GM12865 (cell line): ENCODE results near the gene WBP11.
A peak's percentile ranks its signal among the peaks of the same experiment; 100 is the strongest.

Experiments
- DNase-seq: peaks from one replicate; pipeline ENCODE4 v3.0.0; 2010; ENCODE audit warnings: low read depth
- H3K4me3 ChIP-seq: 2 replicates; pipeline ENCODE4 v1.5.1; 2011; ENCODE audit warnings: mild to moderate bottlenecking, low read depth, low read length, control low read depth
- CTCF ChIP-seq: IDR thresholded peaks from 2 replicates; pipeline ENCODE4 v1.5.1; 2011; ENCODE audit warnings: low read length, control low read depth, low read depth, inconsistent platforms; ENCODE audit not compliant: insufficient read depth; ENCODE audit errors: missing control alignments

WBP11 gene

GRCh38 chr12:14803011-14803829 lies at the start of gene WBP11, which contains the start of gene C12orf60:
TSS of gene WBP11 (minus strand) at chr12:14803478. CDS start at chr12:14801383, 2,095 bp downstream.
TSS of gene C12orf60 (plus strand) at chr12:14803670. CDS start at chr12:14822936, 19,266 bp downstream.
- no peak for TF ChIP-seq CTCF
- peak; percentile 98 for DNase-seq
- peak within 1 kb of the TSS; percentile 77 for H3K4me3 ChIP-seq

GRCh38 chr12:14852880-14853279 lies 49.6 kb upstream of the WBP11 start:
- DNase-seq = no peak
- no peak overlapping the region for H3K4me3 ChIP-seq
- no peak for TF ChIP-seq CTCF

GRCh38 chr12:14850929-14851663 lies 47.8 kb upstream of the WBP11 start:
- DNase-seq = peak; percentile 69
- no peak overlapping the region for H3K4me3 ChIP-seq
- TF ChIP-seq CTCF = no peak

GRCh38 chr12:14849661-14850060 lies 46.4 kb upstream of the WBP11 start:
- no peak for TF ChIP-seq CTCF
- no peak for DNase-seq
- H3K4me3 ChIP-seq = no peak overlapping the region

GRCh38 chr12:14846876-14847580 lies 43.8 kb upstream of the WBP11 start:
- DNase-seq = no peak
- H3K4me3 ChIP-seq = no peak overlapping the region
- no peak for TF ChIP-seq CTCF

GRCh38 chr12:14846042-14846587 lies 42.8 kb upstream of the WBP11 start:
- H3K4me3 ChIP-seq = no peak overlapping the region
- TF ChIP-seq CTCF = no peak
- no peak for DNase-seq
